K562 (cell line): Measurements from ENCODE around the gene PIK3R1.

ENCODE experiments used
- ARNT ChIP-seq, 2 experiments: fragments of 450-650 bp; IDR thresholded peaks; 2 replicates each; pipeline ENCODE4 v1.6.1; 2016; ENCODE audit warnings: mild to moderate bottlenecking in 1 of 2
- ATF4 ChIP-seq: fragments of 450-650 bp; formaldehyde crosslinking; IDR thresholded peaks from 2 replicates; pipeline ENCODE4 v1.4.0; 2022; ENCODE audit warnings: mild to moderate bottlenecking, moderate library complexity
- EP300 ChIP-seq: IDR thresholded peaks from 2 replicates; pipeline ENCODE4 v1.6.1; 2012; ENCODE audit warnings: low read length, improper control_type of control experiment
- KAT2B ChIP-seq: IDR thresholded peaks from one replicate; pipeline ENCODE4 v1.6.1; 2012; ENCODE audit warnings: low read depth, mild to moderate bottlenecking, control low read depth, inconsistent platforms, low read length, moderate library complexity
- KLF1 ChIP-seq: fragments of 450-650 bp; IDR thresholded peaks from 2 replicates; pipeline ENCODE4 v1.6.1; 2016; ENCODE audit warnings: missing genetic modification characterization, missing compliant biosample characterization
- MEF2A ChIP-seq: IDR thresholded peaks from 2 replicates; pipeline ENCODE4 v1.6.1; 2011; ENCODE audit warnings: low read depth, mild to moderate bottlenecking, low read length, moderate library complexity; ENCODE audit not compliant: control insufficient read depth
- POLR2AphosphoS5 ChIP-seq: IDR thresholded peaks from 2 replicates; pipeline ENCODE4 v1.6.1; 2011; ENCODE audit warnings: mild to moderate bottlenecking, low read depth, low read length, moderate library complexity; ENCODE audit not compliant: control insufficient read depth, insufficient read depth
- SP1 ChIP-seq: sonication (generic); formaldehyde crosslinking; IDR thresholded peaks from 2 replicates; pipeline ENCODE4 v1.8.1; 2022; ENCODE audit warnings: mild to moderate bottlenecking, missing genetic modification reagents
- ZBTB26 ChIP-seq: fragments of 450-650 bp; formaldehyde crosslinking; IDR thresholded peaks from 2 replicates; pipeline ENCODE4 v1.4.0; 2022; ENCODE audit warnings: missing genetic modification characterization
- ZFP1 ChIP-seq: fragments of 450-650 bp; formaldehyde crosslinking; IDR thresholded peaks from 2 replicates; pipeline ENCODE4 v1.4.0; 2020; ENCODE audit warnings: mild to moderate bottlenecking, mixed read lengths
- ZNF24 ChIP-seq: fragments of 450-650 bp; IDR thresholded peaks from 2 replicates; pipeline ENCODE4 v1.6.1; 2016
- ZNF282 ChIP-seq: sonication (generic); formaldehyde crosslinking; IDR thresholded peaks from 2 replicates; pipeline ENCODE4 v1.8.1; 2023; ENCODE audit warnings: missing genetic modification reagents

DNA sequence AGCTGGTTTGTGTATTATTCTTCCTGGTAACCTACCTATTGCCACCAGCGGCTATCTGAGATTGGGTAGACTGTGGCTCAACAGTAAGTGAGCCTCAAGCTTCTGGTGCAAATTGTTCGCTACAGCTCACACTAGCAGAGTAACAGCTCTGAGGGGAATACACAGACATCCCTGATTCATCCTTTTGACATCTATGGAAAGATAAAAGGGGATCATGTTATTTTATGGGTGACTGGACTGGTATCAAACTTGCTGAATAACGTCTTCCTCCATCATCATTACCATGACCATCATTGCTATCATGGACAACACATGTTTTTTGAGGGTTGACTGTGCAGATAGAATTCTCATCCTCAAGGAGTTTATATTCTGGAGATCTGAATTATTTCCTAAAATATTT, 129.6 kb downstream of the PIK3R1 start:
- TF ChIP-seq ZNF24 (no peak), ZFP1 (CRISPR knock-in tag) (no peak), MEF2A (no peak), ATF4 (CRISPR knock-in tag) (no peak), KAT2B (no peak), SP1 (no peak), ZNF282 (CRISPR knock-in tag) (no peak), POLR2AphosphoS5 (no peak), ZBTB26 (CRISPR knock-in tag) (no peak), ARNT (IDR thresholded peaks at IDR 0.05) (no peak), EP300 (no peak), KLF1 (no peak)
